Measurements from ENCODE around the gene HCFC1.
A peak's percentile ranks its signal among the peaks of the same experiment; 100 is the strongest.

The HCFC1 gene

GRCh38 chrX:153900831-153901752 is 70.5 kb downstream of the HCFC1 start:
- H3K4me3 ChIP-seq (ENCODE audit: low read depth in 1 of 2, low read length in 1 of 2), result peak overlapping the region in 1 of 2 experiments; percentile 17
- H3K9me3 ChIP-seq, result no peaks in the 10 kb centered on the region
- no peaks in the 10 kb centered on the region for H3K27me3 ChIP-seq
- peak overlapping the region; percentile 61 for H3K27ac ChIP-seq
- TF ChIP-seq CTCF (IDR thresholded peaks at IDR 0.05), result no peak
- peaks cover 34 to 40% of the 10 kb centered on the region in 2 experiments for H3K4me1 ChIP-seq (ENCODE audit: control insufficient read depth in 1 of 2, insufficient read depth in 1 of 2, low read depth in 1 of 2, low read length in 1 of 2)
- peaks cover 4% of the 10 kb centered on the region for H3K36me3 ChIP-seq

- no peak for TF ChIP-seq CTCF (IDR thresholded peaks at IDR 0.05)
- Histone ChIP-seq H3K27me3 (peaks cover 5% of the 10 kb centered on the region), H3K4me3 (ENCODE audit: low read depth in 1 of 2, low read length in 1 of 2) (no peak overlapping the region), H3K9me3 (no peaks in the 10 kb centered on the region), H3K4me1 (ENCODE audit: control insufficient read depth in 1 of 2, insufficient read depth in 1 of 2, low read depth in 1 of 2, low read length in 1 of 2) (peaks cover 14 to 22% of the 10 kb centered on the region in 2 experiments), H3K27ac (no peak overlapping the region), H3K36me3 (no peaks in the 10 kb centered on the region)
These were observed 73.7 kb downstream of the HCFC1 start for GRCh38 chrX:153897899-153898298.
